ENCODE results near the gene WRAP73.
A peak's percentile ranks its signal among the peaks of the same experiment; 100 is the strongest.

The WRAP73 gene, protein sequence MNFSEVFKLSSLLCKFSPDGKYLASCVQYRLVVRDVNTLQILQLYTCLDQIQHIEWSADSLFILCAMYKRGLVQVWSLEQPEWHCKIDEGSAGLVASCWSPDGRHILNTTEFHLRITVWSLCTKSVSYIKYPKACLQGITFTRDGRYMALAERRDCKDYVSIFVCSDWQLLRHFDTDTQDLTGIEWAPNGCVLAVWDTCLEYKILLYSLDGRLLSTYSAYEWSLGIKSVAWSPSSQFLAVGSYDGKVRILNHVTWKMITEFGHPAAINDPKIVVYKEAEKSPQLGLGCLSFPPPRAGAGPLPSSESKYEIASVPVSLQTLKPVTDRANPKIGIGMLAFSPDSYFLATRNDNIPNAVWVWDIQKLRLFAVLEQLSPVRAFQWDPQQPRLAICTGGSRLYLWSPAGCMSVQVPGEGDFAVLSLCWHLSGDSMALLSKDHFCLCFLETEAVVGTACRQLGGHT

DNA sequence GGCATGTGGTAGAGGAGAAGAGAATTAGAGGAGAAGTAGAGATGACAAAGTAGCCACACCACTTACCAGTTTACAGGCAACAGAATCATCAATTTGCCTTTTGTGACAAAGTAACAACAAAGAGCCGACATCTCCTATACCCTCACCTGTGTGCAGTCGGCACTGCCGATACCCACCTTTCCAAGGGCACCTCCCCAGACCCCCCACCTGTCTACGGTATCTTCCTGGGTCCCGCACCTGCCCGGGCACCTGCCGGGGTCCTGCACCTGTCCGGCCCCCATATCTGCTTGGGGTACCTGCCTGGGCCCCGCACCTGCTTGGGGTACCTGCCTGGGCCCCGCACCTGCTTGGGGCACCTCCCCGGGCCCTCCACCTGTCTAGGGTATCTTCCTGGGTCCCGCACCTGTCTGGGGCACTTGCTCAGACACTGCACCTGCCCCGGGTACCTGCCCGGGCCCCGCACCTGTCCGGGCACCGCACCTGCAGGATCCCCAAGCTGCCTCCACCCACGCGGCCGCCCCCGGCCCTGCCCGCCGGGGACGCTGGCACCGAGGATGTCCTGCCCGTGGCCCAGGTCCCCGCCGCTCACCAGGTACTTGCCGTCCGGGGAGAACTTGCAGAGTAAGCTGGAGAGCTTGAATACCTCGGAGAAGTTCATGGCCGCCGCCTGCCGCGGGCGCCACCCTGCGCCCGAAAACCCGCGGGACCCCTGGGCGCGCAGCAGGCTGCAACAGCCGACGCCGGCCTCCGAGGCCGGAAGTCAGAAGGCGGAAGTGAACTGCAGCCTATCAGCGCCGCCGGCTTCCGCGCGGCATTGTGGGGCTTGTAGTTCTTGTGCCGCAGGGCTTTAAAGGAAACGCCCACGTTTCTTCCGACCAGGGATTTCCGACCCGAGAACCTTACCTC, at the start of gene WRAP73:
Gene WRAP73 (minus strand): TSS at position 762 of the 906 bp plus-strand sequence. CDS start 104 bp downstream, at position 658.
- in situ Hi-C loops (cut with HindIII; ENCODE audit: low sequenced_read_pairs) = loop anchor here (5.0 to 10.0 kb wide), 3 partner anchors 97 to 265 kb away; partner anchors contain the start of gene SMIM1
- peak; percentile 72 for DNase-seq (ENCODE audit: low read depth)
- TF ChIP-seq, protein P1, sequence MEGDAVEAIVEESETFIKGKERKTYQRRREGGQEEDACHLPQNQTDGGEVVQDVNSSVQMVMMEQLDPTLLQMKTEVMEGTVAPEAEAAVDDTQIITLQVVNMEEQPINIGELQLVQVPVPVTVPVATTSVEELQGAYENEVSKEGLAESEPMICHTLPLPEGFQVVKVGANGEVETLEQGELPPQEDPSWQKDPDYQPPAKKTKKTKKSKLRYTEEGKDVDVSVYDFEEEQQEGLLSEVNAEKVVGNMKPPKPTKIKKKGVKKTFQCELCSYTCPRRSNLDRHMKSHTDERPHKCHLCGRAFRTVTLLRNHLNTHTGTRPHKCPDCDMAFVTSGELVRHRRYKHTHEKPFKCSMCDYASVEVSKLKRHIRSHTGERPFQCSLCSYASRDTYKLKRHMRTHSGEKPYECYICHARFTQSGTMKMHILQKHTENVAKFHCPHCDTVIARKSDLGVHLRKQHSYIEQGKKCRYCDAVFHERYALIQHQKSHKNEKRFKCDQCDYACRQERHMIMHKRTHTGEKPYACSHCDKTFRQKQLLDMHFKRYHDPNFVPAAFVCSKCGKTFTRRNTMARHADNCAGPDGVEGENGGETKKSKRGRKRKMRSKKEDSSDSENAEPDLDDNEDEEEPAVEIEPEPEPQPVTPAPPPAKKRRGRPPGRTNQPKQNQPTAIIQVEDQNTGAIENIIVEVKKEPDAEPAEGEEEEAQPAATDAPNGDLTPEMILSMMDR (IDR thresholded peaks at IDR 0.05; ENCODE audit: low read depth, low read length, missing control alignments) = peak; percentile 26
- H3K4me3 ChIP-seq (ENCODE audit: low read depth, low read length) = peak within 1 kb of the TSS; percentile 94

DNA sequence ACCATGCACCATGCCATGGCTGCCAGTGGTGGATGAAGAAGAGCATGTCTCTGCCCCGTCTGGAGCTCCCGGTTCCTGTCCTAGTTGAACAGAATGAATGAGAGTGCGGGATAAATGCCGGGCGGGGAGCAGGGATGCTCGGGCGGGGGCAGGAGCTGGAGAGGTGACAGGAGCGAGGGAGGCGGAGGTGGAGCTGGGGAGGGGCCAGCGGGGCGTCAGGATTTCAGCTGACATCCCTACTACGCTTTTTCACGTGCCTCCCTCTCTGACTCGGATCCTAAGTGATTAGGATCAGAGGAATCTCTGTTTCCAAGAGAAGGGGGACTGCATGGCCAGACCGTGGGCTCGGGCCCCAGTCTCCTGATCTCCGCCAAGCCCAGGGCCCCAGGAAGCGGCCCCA, 49.7 kb upstream of the WRAP73 start:
- in situ Hi-C loops (cut with HindIII; ENCODE audit: low sequenced_read_pairs) = no loop called here
- H3K4me3 ChIP-seq (ENCODE audit: low read depth, low read length) = no peak overlapping the region
- TF ChIP-seq, protein P1 (IDR thresholded peaks at IDR 0.05; ENCODE audit: low read depth, low read length, missing control alignments) = no peak
- DNase-seq (ENCODE audit: low read depth) = no peak

DNA sequence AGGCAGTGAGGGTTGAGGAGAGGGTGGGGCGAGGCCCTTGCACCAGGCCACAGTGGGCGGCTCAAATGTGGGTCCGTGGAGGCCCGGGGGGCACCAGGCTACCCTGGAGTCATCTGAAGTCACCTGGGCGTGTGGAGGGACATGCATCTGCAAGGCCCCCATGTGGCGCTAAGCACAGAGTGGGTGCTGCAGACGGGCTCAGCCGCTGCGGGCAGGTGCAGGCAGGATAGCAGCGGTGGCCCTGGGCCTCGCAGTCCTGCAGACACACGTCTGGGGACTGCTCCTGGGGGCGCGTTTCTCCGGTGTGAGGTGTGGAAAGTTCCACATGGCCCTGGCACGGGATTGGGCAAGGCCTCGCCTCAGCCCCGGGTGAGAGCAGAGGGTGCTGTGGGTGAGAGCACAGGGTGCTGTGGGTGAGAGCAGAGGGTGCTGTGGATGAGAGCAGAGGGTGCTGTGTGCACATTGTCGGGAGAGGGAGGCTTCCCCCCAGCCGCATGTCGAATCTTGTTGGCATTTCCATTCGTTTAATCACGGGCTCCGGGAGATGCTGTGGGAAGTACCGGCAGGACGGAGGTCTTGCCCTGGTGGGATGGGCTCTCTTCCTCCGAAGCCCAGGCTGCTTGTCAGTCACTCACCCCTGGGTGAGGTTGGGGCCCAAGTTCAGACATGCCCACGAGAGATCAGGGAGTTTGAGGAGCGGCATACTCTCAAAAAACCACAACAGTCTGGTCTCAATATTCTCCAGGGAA, 48.9 kb upstream of the WRAP73 start:
- in situ Hi-C loops (cut with HindIII; ENCODE audit: low sequenced_read_pairs) = no loop called here
- TF ChIP-seq, protein P1 (IDR thresholded peaks at IDR 0.05; ENCODE audit: low read depth, low read length, missing control alignments) = no peak
- no peak for DNase-seq (ENCODE audit: low read depth)
- no peak overlapping the region for H3K4me3 ChIP-seq (ENCODE audit: low read depth, low read length)

DNA sequence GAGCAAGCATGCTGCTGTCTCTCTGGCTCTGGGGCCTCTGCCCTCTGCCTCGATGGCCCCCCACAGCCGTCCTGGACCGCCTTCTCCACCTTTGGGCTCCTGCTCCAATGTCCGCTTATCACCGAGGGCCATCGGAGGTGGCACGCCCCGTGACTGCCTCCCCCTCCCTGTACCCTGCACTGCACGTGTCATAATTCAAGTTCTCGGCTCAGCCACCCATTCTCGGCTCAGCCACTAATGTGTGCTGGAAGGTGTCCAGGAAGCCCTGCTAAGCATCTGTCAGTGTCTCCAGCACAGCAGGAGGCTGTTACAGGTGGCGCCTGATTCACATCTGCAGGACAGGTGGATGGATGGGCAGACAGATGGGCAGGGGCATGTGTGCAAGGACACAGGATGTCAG, 47.9 kb upstream of the WRAP73 start:
- no peak for DNase-seq (ENCODE audit: low read depth)
- H3K4me3 ChIP-seq (ENCODE audit: low read depth, low read length) = no peak overlapping the region
- in situ Hi-C loops (cut with HindIII; ENCODE audit: low sequenced_read_pairs) = no loop called here
- TF ChIP-seq, protein P1 (IDR thresholded peaks at IDR 0.05; ENCODE audit: low read depth, low read length, missing control alignments) = no peak

DNA sequence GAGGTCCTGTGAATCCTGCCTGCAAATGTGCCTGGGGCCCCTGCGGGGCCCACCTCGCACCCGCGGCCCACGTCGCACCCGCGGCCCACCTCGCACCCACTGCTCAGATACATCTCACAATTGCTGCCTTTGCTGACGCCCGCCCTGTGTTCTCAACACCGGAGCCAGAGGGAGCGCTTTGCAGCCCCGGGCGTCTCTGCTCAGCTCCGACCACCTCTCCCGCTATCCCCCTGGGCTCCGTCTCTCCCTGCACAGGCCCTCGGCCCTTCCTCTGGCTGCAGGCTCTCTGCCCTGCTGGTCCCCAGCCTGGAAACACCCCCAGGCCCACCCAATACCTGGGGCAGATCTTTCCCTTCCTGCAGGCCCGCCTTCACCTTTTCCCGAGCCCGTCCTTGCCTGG, 47.2 kb upstream of the WRAP73 start:
- in situ Hi-C loops (cut with HindIII; ENCODE audit: low sequenced_read_pairs) = no loop called here

More for the DNA sequence above, 47.2 kb upstream of the WRAP73 start:
- TF ChIP-seq, protein P1 (IDR thresholded peaks at IDR 0.05; ENCODE audit: low read depth, low read length, missing control alignments) = no peak
- DNase-seq (ENCODE audit: low read depth) = no peak
- no peak overlapping the region for H3K4me3 ChIP-seq (ENCODE audit: low read depth, low read length)
